Measurements from ENCODE around the gene MAPK6.

DNA sequence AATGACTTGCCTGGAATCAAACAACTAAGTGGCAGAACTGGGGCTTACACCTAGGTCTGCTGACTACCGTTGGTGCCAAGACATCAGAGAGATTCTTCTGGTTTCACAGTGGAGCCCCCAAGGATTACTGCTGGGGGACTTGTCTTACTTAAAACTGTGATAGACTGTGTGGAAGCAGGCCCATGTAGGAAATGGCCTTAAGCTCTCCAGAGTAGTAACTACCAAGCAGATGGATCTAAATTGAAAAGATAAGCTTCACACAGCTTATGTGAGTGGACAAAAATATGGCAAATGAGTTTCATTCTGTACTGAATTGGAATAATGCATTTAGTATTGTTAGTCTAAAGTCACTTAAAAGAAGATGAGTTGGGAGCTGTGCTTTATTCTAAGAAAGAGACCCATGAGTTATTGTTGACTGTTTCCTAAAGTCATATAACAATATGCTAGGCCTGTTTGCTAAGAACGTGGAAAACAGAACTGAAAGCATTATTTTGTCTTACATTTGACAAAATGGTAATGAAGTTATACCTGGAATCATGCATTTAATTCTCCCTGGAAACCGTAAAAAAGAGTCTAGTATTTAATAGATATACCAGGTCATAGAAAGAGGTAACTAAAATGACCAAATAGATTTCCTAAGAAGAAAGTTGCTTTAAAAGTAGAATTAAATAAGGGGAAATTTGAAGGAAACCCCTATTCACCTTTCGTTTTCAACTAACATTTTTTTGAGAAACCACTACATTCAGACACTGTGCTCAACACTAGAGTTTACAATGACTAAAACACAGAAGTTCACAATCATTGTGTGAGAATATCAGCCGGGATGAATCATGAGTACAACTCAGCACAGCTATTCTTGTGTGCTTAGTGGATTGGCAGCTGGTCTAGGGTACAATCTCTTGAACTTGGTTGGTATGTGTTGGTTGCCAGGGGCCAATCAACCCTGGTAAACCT lies 13.0 kb upstream of the MAPK6 start:
- TF ChIP-seq, protein P1, sequence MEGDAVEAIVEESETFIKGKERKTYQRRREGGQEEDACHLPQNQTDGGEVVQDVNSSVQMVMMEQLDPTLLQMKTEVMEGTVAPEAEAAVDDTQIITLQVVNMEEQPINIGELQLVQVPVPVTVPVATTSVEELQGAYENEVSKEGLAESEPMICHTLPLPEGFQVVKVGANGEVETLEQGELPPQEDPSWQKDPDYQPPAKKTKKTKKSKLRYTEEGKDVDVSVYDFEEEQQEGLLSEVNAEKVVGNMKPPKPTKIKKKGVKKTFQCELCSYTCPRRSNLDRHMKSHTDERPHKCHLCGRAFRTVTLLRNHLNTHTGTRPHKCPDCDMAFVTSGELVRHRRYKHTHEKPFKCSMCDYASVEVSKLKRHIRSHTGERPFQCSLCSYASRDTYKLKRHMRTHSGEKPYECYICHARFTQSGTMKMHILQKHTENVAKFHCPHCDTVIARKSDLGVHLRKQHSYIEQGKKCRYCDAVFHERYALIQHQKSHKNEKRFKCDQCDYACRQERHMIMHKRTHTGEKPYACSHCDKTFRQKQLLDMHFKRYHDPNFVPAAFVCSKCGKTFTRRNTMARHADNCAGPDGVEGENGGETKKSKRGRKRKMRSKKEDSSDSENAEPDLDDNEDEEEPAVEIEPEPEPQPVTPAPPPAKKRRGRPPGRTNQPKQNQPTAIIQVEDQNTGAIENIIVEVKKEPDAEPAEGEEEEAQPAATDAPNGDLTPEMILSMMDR (IDR thresholded peaks at IDR 0.05): no peak
- TF ChIP-seq POLR2AphosphoS5 (IDR thresholded peaks at IDR 0.05): no peak
- TF ChIP-seq POLR2A (IDR thresholded peaks at IDR 0.05): no peak
- no peak for TF ChIP-seq EP300 (IDR thresholded peaks at IDR 0.05)
